Measurements from ENCODE around the gene MPP1.

MPP1 gene

DNA sequence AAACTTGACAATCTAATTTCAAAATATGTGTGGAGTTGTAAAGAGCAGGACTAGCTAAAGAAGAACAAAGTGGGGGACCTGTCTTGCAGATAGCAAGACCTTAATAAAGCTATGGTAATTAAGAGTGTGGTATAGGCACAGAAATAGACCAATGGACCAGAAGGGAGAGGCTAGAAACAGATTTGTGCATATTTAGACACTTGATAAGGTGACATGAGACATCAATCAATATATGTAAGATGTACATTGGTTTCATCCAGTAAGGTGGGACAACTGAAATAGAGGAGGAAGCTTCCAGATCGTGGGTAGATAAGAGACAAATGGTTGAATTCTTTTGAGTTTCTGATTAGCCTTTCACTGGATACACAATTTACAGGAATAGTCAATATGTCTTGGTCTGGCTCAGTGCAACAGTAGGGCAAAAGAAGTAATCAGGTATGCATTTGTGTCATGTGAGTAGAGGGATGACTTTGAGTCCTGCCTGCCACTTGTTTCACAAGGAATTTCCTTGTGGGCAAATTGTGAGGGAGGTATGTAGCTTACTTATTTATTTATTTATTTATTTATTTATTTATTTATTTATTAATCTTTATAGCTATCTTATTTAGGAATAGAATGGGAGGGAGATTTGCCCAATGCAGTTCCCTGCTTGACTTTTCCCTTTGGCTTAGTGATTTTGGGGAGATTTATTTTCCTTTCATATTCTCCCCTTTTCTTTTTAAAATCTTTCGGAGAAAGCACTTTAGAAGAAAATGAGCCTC, 7.2 kb upstream of the MPP1 start:
- DNase-seq, result no peak

DNA sequence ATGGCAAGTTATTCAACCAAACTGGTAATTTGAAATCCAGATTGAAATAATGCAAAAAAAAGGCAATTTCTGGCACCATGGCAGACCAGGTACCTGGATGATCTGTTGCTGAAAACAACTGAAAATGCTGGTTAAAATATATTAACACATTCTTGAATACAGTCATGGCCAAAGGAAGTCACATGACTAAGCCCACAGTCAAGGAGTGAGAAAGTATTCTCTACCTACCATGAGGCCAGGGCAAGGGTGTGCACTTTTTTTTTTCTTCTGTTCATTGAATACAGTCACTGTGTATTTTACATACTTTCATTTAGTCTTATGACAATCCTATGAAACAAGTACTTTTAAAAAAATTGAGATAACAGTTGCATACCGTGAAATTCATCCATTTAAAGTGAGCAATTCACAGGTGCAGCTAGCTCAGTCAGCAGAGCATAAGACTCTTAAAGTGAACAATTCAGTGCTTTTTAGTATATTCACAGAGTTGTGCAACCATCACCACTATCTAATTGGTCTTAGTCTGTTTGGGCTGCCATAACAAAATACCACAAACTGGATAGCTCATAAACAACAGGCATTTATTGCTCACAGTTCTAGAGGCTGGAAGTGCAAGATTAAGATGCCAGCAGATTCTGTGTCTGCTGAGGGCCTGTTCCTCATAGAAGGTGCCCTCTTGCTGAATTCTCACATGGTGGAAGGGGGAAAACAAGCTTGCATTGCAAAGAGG, 4.8 kb upstream of the MPP1 start:
- no peak for DNase-seq

DNA sequence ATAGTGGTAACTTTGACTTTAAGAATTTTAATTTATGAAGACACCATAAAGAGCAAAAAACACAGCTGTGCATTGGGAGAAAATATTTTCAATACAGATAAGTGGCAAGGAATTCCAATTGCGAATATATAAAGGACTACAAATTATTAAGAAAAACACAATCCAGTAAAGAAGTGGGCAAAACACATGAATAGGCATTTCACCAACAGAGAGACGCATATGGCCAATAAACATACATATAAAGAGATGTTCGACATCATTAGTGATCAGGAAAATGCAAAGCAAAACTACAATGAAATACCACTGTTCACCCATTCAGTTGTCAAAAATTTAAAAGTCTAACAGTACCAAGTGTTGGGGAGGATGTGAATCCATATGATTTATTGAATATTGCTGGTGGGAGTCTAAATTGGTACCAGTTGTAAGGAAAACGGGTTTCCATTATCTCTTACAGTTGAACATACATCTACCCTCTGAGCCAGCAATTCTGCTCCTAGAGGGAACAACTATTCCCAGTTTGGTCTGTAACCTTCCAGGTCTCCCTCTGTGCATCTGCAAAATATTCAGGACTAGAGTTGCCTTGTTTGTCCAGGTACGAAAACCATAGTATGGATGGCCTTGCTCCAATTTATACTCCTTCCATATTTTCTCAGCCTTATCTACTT, 1.7 kb upstream of the MPP1 start:
- no peak for DNase-seq

DNA sequence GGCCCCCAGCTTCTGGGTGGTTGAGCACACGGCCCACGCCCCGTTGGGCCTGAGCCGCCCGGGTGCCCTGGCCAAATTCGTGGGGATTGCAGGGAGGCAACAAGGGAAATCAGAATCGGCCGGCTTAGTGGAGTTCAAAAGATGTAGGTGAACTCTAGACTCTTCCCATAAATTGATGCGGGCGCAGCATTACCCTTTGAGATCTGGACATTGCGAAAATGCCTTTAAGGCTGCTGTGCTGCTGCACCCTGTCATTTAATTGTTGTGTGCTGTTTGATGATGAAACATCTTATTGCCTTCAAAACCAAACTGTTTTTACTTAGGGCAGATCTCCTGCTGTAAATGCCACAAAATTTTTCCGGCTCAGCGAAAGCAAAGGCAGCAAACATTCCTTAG, 409 bp upstream of the MPP1 start:
- DNase-seq, result no peak

DNA sequence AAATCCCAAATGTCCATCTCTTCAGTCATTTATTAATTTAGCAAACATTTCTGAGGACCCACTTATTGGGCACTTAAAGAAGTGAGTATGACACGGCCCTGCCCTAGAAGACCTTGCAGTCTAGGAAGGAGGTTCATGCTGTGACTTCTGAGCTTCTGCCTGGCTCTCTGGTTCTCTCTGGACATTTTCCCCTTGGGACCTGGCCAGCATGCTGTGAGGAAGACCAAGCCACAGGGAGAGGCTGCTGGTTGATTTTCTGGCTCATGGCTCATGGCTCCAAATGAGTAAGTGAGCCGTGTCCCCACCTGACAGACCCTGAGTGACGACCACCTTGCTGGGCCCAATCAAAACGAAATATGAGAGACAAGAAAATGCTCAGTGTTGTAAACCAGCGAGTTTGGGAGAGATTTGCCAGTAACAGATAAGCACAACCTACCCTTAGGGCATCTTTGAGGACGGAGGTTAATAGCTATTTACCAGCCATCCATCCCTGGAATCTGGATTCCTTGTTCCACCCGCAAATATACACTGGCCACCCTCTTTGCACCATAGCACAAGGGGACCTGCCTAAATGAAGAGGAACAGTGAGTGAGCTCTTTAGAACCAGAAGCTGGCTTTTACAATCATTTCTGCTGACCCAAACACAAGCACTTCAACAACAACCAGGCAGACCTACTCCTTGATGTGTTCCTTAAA, 876 bp downstream of the MPP1 start:
- no peak for DNase-seq

DNA sequence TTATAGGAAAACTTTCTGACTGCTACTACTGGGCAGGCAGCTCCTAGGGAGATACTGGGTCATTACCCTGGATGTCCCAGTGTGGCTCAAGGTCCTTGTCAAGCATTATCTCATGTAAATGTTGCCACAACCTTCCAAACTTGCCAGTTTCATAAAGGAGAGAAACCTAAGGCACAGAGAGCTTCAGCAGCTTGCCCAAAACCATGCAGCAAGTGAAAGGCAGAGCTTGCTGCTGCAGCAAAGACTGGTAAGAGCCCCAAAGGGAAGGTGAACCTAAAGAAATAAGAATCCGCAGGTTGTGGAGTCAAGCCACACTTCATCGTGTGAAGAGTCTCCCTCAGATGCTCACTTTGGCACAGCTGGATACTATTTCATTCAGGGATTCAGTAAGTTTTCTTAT, 2.3 kb downstream of the MPP1 start:
- no peak for DNase-seq

DNA sequence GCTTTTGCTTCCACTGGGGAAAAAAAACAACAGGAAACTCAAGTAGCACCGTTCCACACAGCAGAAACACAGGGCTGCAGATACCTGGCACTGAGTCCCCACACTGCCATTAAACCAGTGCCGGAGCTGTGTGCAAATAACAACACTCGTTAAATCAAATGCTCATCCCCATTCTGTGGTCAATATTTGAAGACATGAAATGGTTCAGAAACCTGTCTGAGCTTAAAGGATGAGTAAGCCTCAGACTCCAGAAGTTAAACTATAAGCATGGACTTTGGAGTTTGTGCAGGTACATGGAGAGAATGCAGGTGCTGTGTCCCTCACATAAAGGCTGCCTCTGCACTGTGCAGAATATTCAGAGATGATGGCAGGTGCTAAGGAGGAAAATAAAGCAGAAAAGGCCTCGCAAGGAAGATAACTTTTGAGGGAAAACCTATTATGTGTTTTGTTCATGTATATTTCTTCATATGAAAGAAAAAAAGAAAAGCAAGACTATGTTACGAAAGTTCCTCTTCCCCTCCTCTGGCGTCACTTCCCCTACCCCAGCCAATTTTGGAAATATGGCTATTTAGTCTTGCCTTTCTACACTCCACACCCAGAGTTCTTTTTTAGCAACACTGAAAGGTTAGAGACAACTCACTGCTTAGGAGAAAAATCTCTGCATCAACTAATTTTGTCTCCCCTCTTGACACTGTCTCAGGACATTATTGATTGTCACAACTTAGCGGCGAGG, 4.6 kb downstream of the MPP1 start:
- DNase-seq, result no peak

DNA sequence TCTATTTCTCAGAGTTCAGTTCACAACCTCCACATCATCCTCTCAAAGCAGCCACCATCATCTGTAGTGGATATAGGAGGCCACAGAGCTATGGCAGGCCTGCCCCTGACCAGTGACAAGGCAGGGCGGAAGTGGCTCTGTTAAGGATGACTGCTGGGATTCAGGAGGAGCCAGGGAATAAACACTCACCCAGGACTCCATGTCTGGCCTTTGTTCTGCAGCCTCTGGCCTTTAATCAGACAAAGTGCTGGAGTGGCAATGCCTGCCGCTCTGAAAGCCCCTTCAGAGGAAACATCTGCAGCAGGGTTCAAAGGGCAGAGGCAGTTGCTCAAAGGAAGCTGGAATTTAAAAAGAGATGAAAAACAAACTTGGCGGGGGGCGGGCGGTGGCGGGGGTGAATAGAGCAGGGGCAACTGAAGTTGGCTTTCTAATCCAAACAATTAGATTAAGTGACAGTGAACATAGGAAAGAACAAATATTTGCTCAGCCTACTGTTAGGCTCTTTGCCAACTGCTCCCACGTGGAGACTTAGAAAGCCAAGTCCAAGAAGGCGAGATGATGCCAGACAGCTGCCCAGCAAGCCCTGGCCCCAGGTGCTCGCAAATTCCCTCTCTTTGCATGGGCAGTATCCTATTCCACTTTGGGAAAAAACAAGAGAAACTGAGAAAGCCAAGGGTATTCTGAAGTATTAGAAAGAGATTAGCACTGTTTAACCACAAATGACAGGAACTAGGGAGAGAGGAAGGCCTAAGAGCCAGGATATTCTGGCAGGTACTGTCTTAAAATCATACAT, 5.5 kb downstream of the MPP1 start:
- no peak for DNase-seq

DNA sequence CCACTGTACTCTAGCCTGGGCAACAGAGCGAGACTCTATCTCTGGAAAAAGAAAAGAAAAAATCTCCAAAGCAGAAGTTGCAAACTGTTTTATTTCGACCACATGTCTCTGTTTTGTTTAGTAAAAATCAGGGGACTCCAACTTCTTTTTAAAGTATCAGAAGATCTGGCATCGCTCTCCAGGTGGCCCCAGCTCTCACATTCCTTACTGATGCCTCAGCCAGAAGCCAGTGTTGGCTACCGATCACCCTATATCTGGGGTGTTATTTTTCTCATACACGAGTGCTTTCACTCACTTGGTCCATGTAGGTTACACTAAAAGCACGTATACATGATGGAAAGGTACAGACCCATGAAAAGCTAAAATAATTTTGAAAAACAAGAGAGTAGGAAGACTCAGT, 8.3 kb downstream of the MPP1 start:
- DNase-seq, result no peak

DNA sequence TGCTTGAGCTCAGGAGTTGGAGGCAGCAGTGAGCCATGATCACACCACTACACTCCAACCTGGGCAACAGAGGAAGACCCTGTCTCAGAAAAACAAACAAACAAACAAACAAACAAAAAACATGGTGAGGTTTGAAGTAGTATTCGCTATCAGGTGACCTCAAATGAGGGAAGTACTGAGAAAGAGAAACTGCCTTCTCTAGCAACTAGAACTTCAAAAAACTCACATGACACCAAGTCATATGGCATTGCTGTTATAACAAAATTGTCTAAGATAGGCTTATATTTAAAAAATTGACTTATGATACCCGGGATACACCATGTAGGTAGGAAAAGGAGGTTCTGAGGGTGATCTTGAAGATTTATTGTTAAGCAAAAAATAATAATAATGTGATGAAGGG, 10.3 kb downstream of the MPP1 start:
- DNase-seq, result no peak

DNA sequence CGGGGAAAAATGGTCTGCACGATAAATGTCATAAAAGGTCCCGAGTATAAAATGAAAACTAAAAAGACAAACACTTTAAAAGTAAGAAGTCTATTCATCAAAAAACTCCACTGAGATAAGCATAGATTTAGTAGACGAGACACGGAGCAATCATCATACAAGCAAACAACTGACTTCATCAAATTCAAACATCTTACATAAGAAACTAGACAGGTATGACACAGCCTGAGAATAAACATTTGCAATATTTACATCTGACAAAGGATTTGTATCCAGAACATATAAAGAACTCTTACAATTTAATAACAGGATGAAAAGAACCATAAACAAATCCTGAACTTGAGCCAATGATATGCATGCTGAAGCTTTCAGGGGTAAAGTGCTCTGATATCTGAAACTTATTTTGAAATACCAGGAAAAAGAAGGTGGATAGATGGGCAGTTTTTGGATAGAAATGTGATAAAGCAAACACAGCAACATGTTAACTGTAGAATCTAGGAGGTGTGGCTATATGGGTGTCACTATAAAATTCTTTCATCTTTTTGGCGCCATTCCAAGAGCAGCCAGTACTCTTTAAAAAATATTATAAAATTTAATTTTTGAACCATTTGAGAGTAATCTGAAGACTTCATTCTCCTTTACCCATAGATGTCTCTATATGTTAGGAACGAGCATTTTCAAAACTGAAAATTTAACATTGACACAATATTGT, 12.0 kb downstream of the MPP1 start:
- no peak for DNase-seq

DNA sequence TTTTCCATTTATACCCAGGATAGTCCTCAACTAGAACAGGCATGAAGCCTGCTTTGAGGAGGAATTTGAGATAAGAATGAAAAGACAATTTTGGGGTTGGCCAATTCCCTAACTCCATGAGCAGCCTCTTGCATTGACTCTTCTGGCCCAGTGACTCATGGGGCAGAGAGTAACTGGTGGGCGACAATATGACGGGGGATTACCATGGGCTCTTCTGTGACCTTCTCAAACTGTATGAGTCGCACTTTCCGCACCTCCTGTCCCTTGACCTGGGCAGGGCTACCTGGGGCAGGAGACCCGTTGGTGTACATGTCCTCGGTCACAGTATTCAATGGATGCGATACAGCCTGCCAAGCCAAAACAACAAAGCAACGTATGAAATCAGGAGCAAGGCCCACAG, 13.3 kb downstream of the MPP1 start:
- peak; percentile 40 for DNase-seq

DNA sequence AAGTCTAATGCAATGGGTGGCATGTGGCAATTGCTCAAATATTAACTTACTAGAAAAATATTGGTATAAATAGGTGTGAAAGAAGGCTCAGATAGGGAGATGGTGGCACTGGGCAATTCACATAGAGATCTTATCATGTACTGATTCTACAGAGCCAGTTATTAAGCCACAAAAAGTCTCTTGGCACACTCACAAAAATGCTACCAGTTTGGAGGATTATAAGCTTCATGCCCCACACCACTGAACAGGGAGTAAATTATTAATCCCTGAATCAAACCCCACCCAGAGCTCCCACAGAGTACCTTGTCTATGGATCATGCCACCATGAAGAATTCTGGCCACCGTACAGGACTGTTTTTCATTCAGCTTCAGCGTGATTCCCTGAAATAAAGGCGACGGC, 13.8 kb downstream of the MPP1 start:
- no peak for DNase-seq

DNA sequence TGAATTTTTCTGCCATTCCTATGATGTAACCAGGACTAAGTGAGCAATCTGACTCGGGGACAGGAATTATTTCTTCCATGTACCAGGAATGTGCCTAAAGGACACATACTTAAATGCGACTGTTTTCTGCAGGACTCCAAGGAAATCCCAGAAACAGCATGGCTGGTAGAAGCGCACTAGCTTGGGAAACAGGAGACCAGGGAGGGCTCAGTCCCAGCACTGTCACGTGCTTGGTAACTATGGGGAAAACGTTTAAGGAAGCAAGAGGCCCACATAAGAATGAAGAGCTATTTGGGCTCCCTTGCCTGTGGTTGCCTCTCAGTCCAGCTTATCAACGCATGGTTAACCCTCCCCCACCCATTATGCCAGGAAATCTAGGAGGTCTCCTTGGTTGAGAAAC, 19.6 kb downstream of the MPP1 start:
- no peak for DNase-seq

DNA sequence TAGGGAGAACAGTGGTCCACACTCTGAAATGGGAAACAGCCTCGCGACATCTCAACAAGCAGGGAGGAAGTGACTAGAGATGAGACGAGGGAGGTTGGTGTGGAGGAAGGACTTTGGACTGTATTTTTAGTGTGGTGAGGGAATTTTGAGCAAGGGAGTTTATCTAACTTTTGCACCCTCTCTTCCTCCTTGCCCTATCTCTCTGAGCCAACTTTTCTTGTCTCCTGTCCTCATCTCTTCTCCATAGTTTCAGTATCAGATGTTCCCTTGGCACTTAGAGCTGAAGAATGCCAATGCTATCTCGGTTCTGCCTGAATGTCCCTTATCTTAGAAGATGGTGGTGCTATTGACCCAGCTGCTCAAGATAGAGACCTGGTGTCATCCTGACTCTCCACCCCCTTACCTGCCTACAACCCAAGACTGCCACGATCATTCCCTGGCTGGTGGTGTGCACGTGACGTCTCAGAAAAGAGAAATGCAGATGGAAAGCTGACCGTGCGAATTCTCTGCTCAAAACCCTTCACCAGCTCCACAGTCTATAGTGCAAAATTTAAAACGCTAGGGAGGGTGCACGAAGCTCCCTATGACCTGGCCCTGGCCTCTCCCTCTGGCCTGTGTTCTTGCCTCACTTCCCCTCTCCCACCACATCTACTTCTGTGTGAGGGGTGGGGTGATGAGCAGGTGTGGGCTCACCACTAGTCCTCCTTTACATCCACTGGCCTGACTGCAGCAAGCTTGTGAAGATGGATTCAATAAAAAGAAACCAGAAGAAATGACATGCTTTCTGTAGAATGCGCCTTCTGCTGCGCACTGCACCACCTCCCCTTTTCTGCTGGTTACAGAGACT, 20.9 kb downstream of the MPP1 start:
- no peak for DNase-seq

DNA sequence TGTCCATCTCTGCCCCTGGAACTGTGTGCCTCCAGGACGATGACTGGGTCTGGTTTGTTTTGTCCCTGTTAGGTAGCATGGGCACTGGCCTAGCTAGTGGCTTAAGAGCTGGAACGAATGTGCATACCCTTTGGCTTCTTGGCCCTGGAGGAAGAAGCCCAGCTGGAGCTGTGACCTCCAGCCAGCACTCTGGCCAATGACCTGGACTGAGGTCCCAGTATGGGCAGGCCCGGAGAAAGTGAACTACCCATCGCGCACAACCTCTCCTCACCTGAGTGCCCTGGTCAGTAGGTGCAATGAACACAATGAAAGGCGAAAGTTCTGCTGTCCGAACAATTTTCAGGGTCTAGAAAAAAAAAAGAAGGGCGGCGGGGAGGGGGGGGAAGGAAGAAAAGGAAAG, 24.3 kb downstream of the MPP1 start:
- DNase-seq, result no peak

DNA sequence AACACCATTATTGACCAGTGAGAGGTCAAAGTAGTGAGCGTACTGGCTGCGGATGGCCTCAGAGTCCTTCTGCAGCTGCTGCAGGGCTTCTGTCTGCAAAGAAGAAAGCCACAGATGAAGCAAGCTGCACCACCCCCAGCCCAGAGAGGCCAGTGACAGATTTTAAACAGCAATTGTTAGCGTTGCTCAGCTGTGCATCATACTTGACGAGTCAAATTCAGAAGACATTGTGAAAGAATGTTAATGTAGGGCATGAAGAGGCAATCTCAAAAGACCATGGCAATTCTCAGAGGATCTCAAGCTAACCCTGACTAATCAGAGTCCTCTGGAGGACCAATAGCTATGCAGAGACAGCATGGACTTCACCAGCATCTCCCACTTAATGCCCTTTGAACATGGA, 26.0 kb downstream of the MPP1 start:
- no peak for DNase-seq

DNA sequence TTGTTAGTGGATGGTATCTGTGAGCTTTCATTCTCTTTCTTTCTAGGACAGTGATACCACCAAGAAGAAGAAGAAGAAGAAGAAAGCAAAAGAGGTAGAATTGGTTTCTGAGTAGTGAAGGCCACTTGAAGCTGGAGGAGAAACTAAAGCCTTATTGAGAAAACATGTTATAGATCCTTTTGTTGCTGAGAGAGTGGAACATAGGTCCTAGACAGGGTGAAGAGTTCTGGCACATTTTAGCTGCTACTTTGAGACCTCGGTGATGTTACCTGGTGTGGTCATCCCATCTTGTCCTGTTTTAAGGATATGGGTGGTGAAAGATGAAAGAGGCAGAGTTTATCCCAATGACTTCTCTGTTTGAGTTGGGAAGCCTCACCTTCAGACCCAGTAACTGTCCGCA, 28.5 kb downstream of the MPP1 start:
- no peak for DNase-seq

DNA sequence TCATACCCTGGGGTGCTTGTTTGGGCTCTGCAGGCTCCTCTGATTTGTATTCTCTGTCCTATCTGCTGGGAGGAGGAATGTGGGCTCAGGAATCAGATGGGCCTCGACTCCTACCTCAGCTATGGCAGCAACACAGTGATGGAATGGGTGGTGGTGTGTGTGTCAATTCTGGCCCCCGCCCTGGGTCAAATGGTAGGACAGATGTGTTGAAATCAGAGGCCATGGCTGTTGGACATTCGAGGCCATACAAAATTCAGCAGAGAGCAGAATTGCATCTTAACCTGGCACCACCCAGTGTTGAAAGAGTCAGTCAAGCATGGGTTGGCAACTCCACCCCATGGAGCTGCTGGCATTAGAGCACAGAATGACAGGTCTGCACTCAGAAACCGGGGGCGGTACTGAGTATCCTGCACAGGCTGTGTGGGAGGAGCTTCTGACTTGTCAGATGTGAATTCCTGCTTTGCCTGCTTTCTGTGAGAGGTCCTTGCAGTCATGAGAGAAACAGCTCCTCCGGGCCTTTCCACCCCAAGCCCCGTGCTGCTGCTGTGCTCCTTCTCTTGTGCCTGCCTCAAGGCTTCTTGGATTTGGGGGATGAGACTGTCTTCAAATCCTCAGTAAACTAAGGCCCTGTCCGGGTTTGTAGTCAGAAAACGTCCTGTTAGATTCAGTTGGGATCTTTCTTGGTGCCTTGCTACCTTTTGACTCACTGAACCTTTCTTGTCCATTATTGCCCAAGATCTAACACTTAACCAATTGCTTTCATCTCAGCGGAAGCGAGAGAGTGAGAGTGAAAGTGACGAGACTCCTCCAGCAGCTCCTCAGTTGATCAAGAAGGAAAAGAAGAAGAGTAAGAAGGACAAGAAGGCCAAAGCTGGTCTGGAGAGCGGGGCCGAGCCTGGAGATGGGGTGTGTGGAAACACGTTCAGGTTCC, 29.6 kb downstream of the MPP1 start:
- peak; percentile 48 for DNase-seq

Measured in stimulated activated CD8-positive, alpha-beta memory T cell treated with anti-CD3 and anti-CD28 coated beads, Interleukin-4, amount 100 ng/mL, for 48 hours (primary cell).